ENCODE measurements around the gene GMCL2. TPM values are rescaled to one million over a fixed set of nuclear protein-coding genes. Genes with fewer than 3 reads are reported as not detected.
A peak's percentile ranks its signal among the peaks of the same experiment; 100 is the strongest.

GMCL2 gene
- total RNA-seq, 1 experiment from 2014 or later: not detected

GRCh38 chr5:178210686-178211085 is 23.5 kb upstream of the GMCL2 start:
- Histone ChIP-seq H3K79me1 (ENCODE audit: insufficient read depth, low read depth, low read length, poor library complexity, severe bottlenecking) (peaks cover 9% of the 10 kb centered on the region), H3K9me3 (ENCODE audit: control insufficient read depth, low read depth, low read length) (no peaks in the 10 kb centered on the region), H3K4ac (ENCODE audit: low read depth, low read length) (no peak overlapping the region), H3K18ac (ENCODE audit: insufficient read length, low read depth, low read length) (no peak overlapping the region), H2AFZ (ENCODE audit: low read length) (no peak overlapping the region), H2BK20ac (ENCODE audit: low read depth, low read length, poor library complexity, severe bottlenecking) (no peak overlapping the region), H3K23ac (ENCODE audit: insufficient read length, low read depth, low read length) (no peak overlapping the region), H3K4me1 (ENCODE audit: insufficient read depth, low read length) (no peaks in the 10 kb centered on the region; the same call in 1 of the 2 replicates), H3K23me2 (ENCODE audit: insufficient read length, low read depth, low read length, poor library complexity, severe bottlenecking) (peaks cover 7% of the 10 kb centered on the region), H2AK5ac (ENCODE audit: insufficient read length, low read length) (no peak overlapping the region), H2BK12ac (ENCODE audit: insufficient read length, low read depth, low read length) (no peak overlapping the region), H2BK120ac (ENCODE audit: low read depth, low read length, poor library complexity, severe bottlenecking) (no peak overlapping the region), H3K27me3 (ENCODE audit: insufficient read depth, low read length) (no peaks in the 10 kb centered on the region), H3K79me2 (ENCODE audit: insufficient read depth, low read length) (peaks cover 17% of the 10 kb centered on the region), H3K14ac (ENCODE audit: insufficient read depth, low read length) (no peak overlapping the region), H3K9ac (ENCODE audit: extremely low read depth, insufficient read length, low read length) (no peak overlapping the region), H3K27ac (ENCODE audit: insufficient read length, low read depth, low read length) (no peak overlapping the region), H2BK5ac (ENCODE audit: insufficient read length, low read length) (no peak overlapping the region), H2BK15ac (ENCODE audit: low read depth, low read length) (no peak overlapping the region), H4K8ac (replicated peaks; ENCODE audit: insufficient read length, low read depth, low read length) (no peak overlapping the region), H3T11ph (ENCODE audit: low read length) (no peak overlapping the region), H4K91ac (ENCODE audit: insufficient read length, low read depth, low read length) (no peak overlapping the region), H3K56ac (ENCODE audit: insufficient read length, low read depth, low read length) (no peak overlapping the region), H3K4me2 (ENCODE audit: insufficient read depth, insufficient read length, low read length) (no peak overlapping the region), H4K20me1 (ENCODE audit: control insufficient read depth, insufficient read depth, insufficient read length) (no peaks in the 10 kb centered on the region), H4K5ac (ENCODE audit: insufficient read length, low read depth, low read length) (no peak overlapping the region)
- H3K27me3 Mint-ChIP-seq (ENCODE audit: low read depth): peaks cover 12% of the 10 kb centered on the region; the same call in 1 of the 2 replicates
- WGBS (ENCODE audit: extremely low coverage, insufficient read length, low lambda C conversion rate): no CpG with 5 or more reads among the region's 5 CpGs
- no peak for TF ChIP-seq CTCF (conservative IDR thresholded peaks at IDR 0.05)
- peak overlapping the region in 2 of 3 experiments; percentile 57 to 80; a peak in 1 of 7 replicates for H3K27ac Mint-ChIP-seq
- no peaks in the 10 kb centered on the region for H3K9me3 Mint-ChIP-seq
- no peak overlapping the region for H3K4me3 Mint-ChIP-seq
- H3K4me1 Mint-ChIP-seq: peaks cover 22 to 37% of the 10 kb centered on the region in 2 experiments
- no peak for DNase-seq
- peaks cover 68 to 99% (median 94%) of the 10 kb centered on the region in 3 experiments for H3K36me3 Mint-ChIP-seq (ENCODE audit: insufficient read depth in 1 of 3, low read depth in 3 of 3)

Data from H9 (cell line).